BJ (cell line): ENCODE results near the gene NFKB2. TPM values are rescaled to one million over a fixed set of nuclear protein-coding genes. Genes with fewer than 3 reads are reported as not detected.

Experiments used
- CTCF ChIA-PET: fragments of 350-600 bp; formaldehyde crosslinking; extraction: SDS; loops from one replicate; lab custom pipeline; 2021; ENCODE audit warnings: antibody characterized with exemption, inconsistent platforms; lab: Yijun Ruan, JAX
- POLR2A ChIA-PET: fragments of 300-600 bp; sonication (Branson Sonifier 250); formaldehyde crosslinking; extraction: SDS; loops from one replicate; lab custom pipeline; 2021; ENCODE audit warnings: antibody characterized with exemption; lab: Charles Lee
- DNase-seq: peaks from one replicate; pipeline ENCODE4 v3.0.0-alpha.2; 2011; ENCODE audit warnings: low read depth
- H3K27me3 ChIP-seq: 2 replicates; pipeline ENCODE4 v1.6.0; 2011; ENCODE audit warnings: low read length; ENCODE audit not compliant: control insufficient read depth, insufficient read depth
- H3K36me3 ChIP-seq: 2 replicates; pipeline ENCODE4 v1.5.1; 2011; ENCODE audit warnings: low read length; ENCODE audit not compliant: control insufficient read depth, insufficient read depth
- H3K4me3 ChIP-seq: 2 replicates; pipeline ENCODE4 v1.5.1; 2011; ENCODE audit warnings: low read depth, mild to moderate bottlenecking, control low read depth, low read length
- CTCF ChIP-seq: IDR thresholded peaks from 2 replicates; pipeline ENCODE4 v1.5.1; 2011; ENCODE audit warnings: low read depth, mild to moderate bottlenecking, control low read depth, inconsistent platforms, low read length, moderate library complexity; ENCODE audit not compliant: insufficient read depth
- polyA plus RNA-seq: library from polyadenylated mRNA; depleted of rRNA; stranded (reverse); fragments of >200 nt; gene quantifications from 2 replicates; pipeline ENCODE4 v1.2.3, GENCODE V29; 2011

Gene NFKB2
- polyA plus RNA-seq, 1 experiment: 31.3 TPM

GRCh38 chr10:102375867-102376266 is 19.6 kb upstream of the NFKB2 start:
- CTCF ChIA-PET: interaction anchor here (0.6 to 2.8 kb wide), 9 partner anchors 18 to 202 kb away, joined by 3 to 8 read pairs (median 3); no protein-coding TSS in a partner anchor
- POLR2A ChIA-PET: interaction anchor here (0.6 kb wide), 1 partner anchor 203 kb away, joined by 3 read pairs; no protein-coding TSS in a partner anchor
- TF ChIP-seq CTCF: no peak

GRCh38 chr10:102376901-102377300 is 18.6 kb upstream of the NFKB2 start:
- H3K27me3 ChIP-seq: no peaks in the 10 kb centered on the region
- ChIA-PET POLR2A (no interaction called here), CTCF (interaction anchor here (1.4 to 2.8 kb wide), 3 partner anchors 17 to 147 kb away, joined by 3 to 8 read pairs (median 8); no protein-coding TSS in a partner anchor)
- H3K4me3 ChIP-seq: no peak overlapping the region
- no peak for TF ChIP-seq CTCF
- peaks cover 37% of the 10 kb centered on the region for H3K36me3 ChIP-seq
- no peak for DNase-seq

More at GRCh38 chr10:102375867-102376266, 19.6 kb upstream of the NFKB2 start:
- Histone ChIP-seq H3K27me3 (no peaks in the 10 kb centered on the region), H3K36me3 (peaks cover 32% of the 10 kb centered on the region), H3K4me3 (no peak overlapping the region)
- no peak for DNase-seq

GRCh38 chr10:102379383-102379782 is 16.1 kb upstream of the NFKB2 start:
- no peak for DNase-seq
- CTCF ChIA-PET: interaction anchor here (1.3 to 12.3 kb wide), 5 partner anchors 14 to 211 kb away, joined by 3 to 91 read pairs (median 8); no protein-coding TSS in a partner anchor
- H3K4me3 ChIP-seq: no peak overlapping the region
- TF ChIP-seq CTCF: no peak
- peaks cover 46% of the 10 kb centered on the region for H3K36me3 ChIP-seq
- POLR2A ChIA-PET: no interaction called here
- no peaks in the 10 kb centered on the region for H3K27me3 ChIP-seq

- CTCF ChIA-PET: interaction anchor here (1.0 to 12.3 kb wide), 9 partner anchors 9 to 212 kb away, joined by 3 to 91 read pairs (median 8); no protein-coding TSS in a partner anchor
- H3K36me3 ChIP-seq: peaks cover 30% of the 10 kb centered on the region
- H3K27me3 ChIP-seq: no peaks in the 10 kb centered on the region
- H3K4me3 ChIP-seq: no peak overlapping the region
- DNase-seq: no peak
- POLR2A ChIA-PET: no interaction called here
- TF ChIP-seq CTCF: no peak
These were observed 13.5 kb upstream of the NFKB2 start for GRCh38 chr10:102381983-102382382.

- Histone ChIP-seq H3K27me3 (no peaks in the 10 kb centered on the region), H3K4me3 (no peak overlapping the region), H3K36me3 (peaks cover 29% of the 10 kb centered on the region)
- ChIA-PET CTCF (interaction anchor here (1.1 to 12.3 kb wide), 5 partner anchors 11 to 213 kb away, joined by 3 to 91 read pairs (median 18); partner anchors contain the start of gene NFKB2), POLR2A (no interaction called here)
- DNase-seq: no peak
- no peak for TF ChIP-seq CTCF
These were observed 12.6 kb upstream of the NFKB2 start for GRCh38 chr10:102382871-102383270.
